Smooth muscle cell (in vitro differentiated cells): ENCODE measurements around the gene ARPP19. TPM values are rescaled to one million over a fixed set of nuclear protein-coding genes. Genes with fewer than 3 reads are reported as not detected.

Experiments used
- DNase-seq: peaks from one replicate; lab custom pipeline; 2025; ENCODE audit not compliant: unreplicated experiment; lab: John Stamatoyannopoulos, UW
- H2AFZ ChIP-seq: fragments of 200-600 bp; sonication (generic); 2 replicates; pipeline ENCODE4 v1.6.0; 2016; ENCODE audit warnings: antibody characterized with exemption, low read depth, mild to moderate bottlenecking
- H3F3A ChIP-seq: fragments of 200-600 bp; sonication (generic); 2 replicates; pipeline ENCODE4 v1.6.0; 2017; ENCODE audit warnings: antibody characterized with exemption, low read depth
- H3K27ac ChIP-seq: fragments of 200-600 bp; sonication (generic); 2 replicates; pipeline ENCODE4 v1.5.1; 2016; ENCODE audit warnings: low read depth, mild to moderate bottlenecking
- H3K27me3 ChIP-seq: fragments of 200-600 bp; sonication (generic); 2 replicates; pipeline ENCODE4 v1.6.1; 2016; ENCODE audit warnings: low read depth, mild to moderate bottlenecking
- H3K36me3 ChIP-seq: fragments of 200-600 bp; sonication (generic); 2 replicates; pipeline ENCODE4 v1.5.1; 2016; ENCODE audit warnings: low read depth
- H3K4me1 ChIP-seq: fragments of 200-600 bp; sonication (generic); 2 replicates; pipeline ENCODE4 v1.5.1; 2016; ENCODE audit warnings: low read depth
- H3K4me2 ChIP-seq: fragments of 200-600 bp; sonication (generic); 2 replicates; pipeline ENCODE4 v1.6.0; 2016; ENCODE audit warnings: mild to moderate bottlenecking
- H3K4me3 ChIP-seq: fragments of 200-600 bp; sonication (generic); 2 replicates; pipeline ENCODE4 v1.5.1; 2016; ENCODE audit warnings: mild to moderate bottlenecking
- H3K79me2 ChIP-seq: fragments of 200-600 bp; sonication (generic); 2 replicates; pipeline ENCODE4 v1.6.0; 2016; ENCODE audit warnings: low read depth, mild to moderate bottlenecking
- H3K9ac ChIP-seq: fragments of 200-600 bp; sonication (generic); 2 replicates; pipeline ENCODE4 v1.6.0; 2016; ENCODE audit warnings: low read depth
- H3K9me3 ChIP-seq: fragments of 200-600 bp; sonication (generic); replicated peaks from 2 replicates; pipeline ENCODE4 v1.5.1; 2016; ENCODE audit warnings: low read depth
- H4K20me1 ChIP-seq: fragments of 200-600 bp; sonication (generic); 2 replicates; pipeline ENCODE4 v1.6.0; 2016; ENCODE audit warnings: low read depth
- WGBS: methylation state at CpG from one replicate; pipeline ENCODE4 v1.1.7; 2016; ENCODE audit warnings: low lambda C conversion rate; 5-methylcytosine and 5-hydroxymethylcytosine counted together
- polyA plus RNA-seq: library from polyadenylated mRNA; unstranded; fragments of >200 nt; fragmentation: Nextera tagmentation; extraction: Ambion mirVana; gene quantifications from 2 replicates; pipeline ENCODE4 v1.2.1, GENCODE V29; 2016
- total RNA-seq: library from RNA; depleted of rRNA; stranded (reverse); fragments of >200 nt; gene quantifications from 2 replicates; pipeline ENCODE4 v1.2.3, GENCODE V29; 2014
- TF ChIP-seq, protein P1 (sequence below): fragments of 200-600 bp; sonication (generic); IDR thresholded peaks from 2 replicates; pipeline ENCODE4 v1.5.1; 2017; ENCODE audit warnings: borderline replicate concordance, mild to moderate bottlenecking, antibody characterized with exemption; ENCODE audit not compliant: insufficient read depth, poor library complexity, severe bottlenecking

The ARPP19 gene
- total and polyA plus RNA-seq, 2 experiments from 2014 or later = 58.4 to 138 TPM

DNA sequence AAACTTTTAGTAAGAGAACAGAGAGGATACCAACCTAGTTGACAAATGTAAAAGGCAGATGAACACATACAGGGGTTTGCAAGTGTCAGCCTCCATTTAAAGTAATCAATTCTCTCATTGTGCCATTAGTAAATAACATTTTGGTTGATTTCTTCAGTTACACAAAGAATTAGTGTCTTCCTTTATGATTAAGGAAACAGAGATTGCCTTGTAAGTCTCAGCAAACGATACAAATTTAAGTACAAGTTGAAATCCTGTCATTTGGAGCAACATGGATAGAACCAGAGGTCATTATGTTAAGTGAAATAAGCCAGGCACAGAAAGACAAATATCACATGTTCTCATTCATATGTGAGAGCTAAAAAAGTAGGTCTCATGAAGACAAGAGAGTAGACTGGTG lies 66.2 kb downstream of the ARPP19 start:
- TF ChIP-seq, protein P1, sequence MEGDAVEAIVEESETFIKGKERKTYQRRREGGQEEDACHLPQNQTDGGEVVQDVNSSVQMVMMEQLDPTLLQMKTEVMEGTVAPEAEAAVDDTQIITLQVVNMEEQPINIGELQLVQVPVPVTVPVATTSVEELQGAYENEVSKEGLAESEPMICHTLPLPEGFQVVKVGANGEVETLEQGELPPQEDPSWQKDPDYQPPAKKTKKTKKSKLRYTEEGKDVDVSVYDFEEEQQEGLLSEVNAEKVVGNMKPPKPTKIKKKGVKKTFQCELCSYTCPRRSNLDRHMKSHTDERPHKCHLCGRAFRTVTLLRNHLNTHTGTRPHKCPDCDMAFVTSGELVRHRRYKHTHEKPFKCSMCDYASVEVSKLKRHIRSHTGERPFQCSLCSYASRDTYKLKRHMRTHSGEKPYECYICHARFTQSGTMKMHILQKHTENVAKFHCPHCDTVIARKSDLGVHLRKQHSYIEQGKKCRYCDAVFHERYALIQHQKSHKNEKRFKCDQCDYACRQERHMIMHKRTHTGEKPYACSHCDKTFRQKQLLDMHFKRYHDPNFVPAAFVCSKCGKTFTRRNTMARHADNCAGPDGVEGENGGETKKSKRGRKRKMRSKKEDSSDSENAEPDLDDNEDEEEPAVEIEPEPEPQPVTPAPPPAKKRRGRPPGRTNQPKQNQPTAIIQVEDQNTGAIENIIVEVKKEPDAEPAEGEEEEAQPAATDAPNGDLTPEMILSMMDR = no peak
- H4K20me1 ChIP-seq = peaks cover 16% of the 10 kb centered on the region
- DNase-seq = no peak
- no peaks in the 10 kb centered on the region for H3K36me3 ChIP-seq
- H3K27me3 ChIP-seq = no peaks in the 10 kb centered on the region
- peaks cover 3% of the 10 kb centered on the region for H3F3A ChIP-seq
- H3K4me2 ChIP-seq = no peak overlapping the region
- no peaks in the 10 kb centered on the region for H3K9me3 ChIP-seq
- no peak overlapping the region for H3K9ac ChIP-seq
- no peak overlapping the region for H3K4me3 ChIP-seq
- peaks cover 91% of the 10 kb centered on the region for H3K79me2 ChIP-seq
- peaks cover 3% of the 10 kb centered on the region for H3K4me1 ChIP-seq
- peak overlapping the region; percentile 75 for H3K27ac ChIP-seq
- WGBS = 62% methylated on average over 1 of the region's 1 CpG
- no peak overlapping the region for H2AFZ ChIP-seq

DNA sequence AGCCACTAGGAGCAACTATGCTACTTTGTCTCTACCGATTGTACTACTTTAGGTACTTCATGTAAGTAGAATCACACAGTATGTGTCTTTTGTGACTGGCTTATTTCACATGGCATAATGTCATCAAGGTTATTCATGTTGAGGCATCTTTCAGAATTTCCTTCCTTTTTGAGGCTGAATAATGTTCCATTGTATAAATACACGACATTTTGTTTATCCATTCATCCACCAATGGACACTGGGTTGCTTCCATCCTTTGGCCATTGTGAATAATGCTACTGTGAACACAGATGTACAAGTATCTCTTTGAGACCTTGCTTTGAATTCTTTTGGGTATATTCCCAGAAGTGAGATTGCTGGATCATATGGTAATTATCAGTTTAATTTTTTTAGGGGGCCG lies 69.3 kb downstream of the ARPP19 start:
- Histone ChIP-seq H3K79me2 (peaks cover 90% of the 10 kb centered on the region), H2AFZ (no peak overlapping the region)
- 95% methylated on average over 3 of the region's 3 CpGs for WGBS

DNA sequence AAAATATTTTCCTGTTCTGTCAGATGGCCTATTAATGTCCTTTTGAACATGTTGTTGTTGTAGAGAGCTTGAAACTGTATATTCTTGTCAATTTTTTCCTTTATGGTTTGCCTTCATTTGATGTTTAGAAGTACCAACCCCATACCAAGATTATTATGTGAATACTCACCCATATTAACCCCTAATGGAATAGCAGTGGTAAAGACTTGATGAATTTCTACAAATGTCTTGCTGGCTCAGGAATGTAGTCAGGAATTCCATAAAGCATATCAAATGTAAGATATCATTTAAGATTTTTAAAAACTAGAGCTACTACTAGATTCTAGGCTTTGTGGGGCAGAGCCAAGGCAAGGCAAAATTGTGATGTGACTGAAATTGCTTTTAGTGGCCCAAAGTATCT lies 70.1 kb downstream of the ARPP19 start:
- Histone ChIP-seq H2AFZ (no peak overlapping the region), H3K4me2 (peak overlapping the region; percentile 22), H3K9me3 (no peaks in the 10 kb centered on the region), H3K27ac (no peak overlapping the region), H3K9ac (no peak overlapping the region), H3K27me3 (no peaks in the 10 kb centered on the region), H4K20me1 (peaks cover 9% of the 10 kb centered on the region), H3F3A (no peaks in the 10 kb centered on the region), H3K4me1 (peaks cover 2% of the 10 kb centered on the region), H3K36me3 (no peaks in the 10 kb centered on the region), H3K79me2 (peaks cover 97% of the 10 kb centered on the region), H3K4me3 (no peak overlapping the region)
- TF ChIP-seq, protein P1 = no peak
- no peak for DNase-seq

More for the DNA sequence above, 69.3 kb downstream of the ARPP19 start:
- Histone ChIP-seq H3K4me2 (no peak overlapping the region), H3K9ac (no peak overlapping the region), H3F3A (peaks cover 3% of the 10 kb centered on the region), H3K27ac (no peak overlapping the region), H3K36me3 (no peaks in the 10 kb centered on the region), H3K4me1 (peaks cover 3% of the 10 kb centered on the region), H3K27me3 (no peaks in the 10 kb centered on the region), H4K20me1 (peaks cover 11% of the 10 kb centered on the region), H3K4me3 (no peak overlapping the region), H3K9me3 (no peaks in the 10 kb centered on the region)
- TF ChIP-seq, protein P1 = no peak
- no peak for DNase-seq

Other genes starting within 250 kb of the ARPP19 start
- 68.8 and 72.1 TPM in 2 replicates for gene MYO5A, start 40.1 kb downstream of the ARPP19 start, total RNA-seq
- 22.4 and 29.4 TPM in 2 replicates for gene MYO5A, start 40.1 kb downstream of the ARPP19 start, polyA plus RNA-seq
- 45.0 and 45.1 TPM in 2 replicates for gene ATOSA, start 110.4 kb upstream of the ARPP19 start, total RNA-seq
- gene ATOSA, start 110.4 kb upstream of the ARPP19 start, polyA plus RNA-seq = 10.3 and 12.3 TPM in 2 replicates
- gene ONECUT1, start 221.3 kb upstream of the ARPP19 start, total RNA-seq = 0.99 and 2.5 TPM in 2 replicates
- gene ONECUT1, start 221.3 kb upstream of the ARPP19 start, polyA plus RNA-seq = 0.61 TPM in 1 of 2 replicates, not detected in the other